Activated B cell treated with CpG ODN at 0.5 μM for 24 hours (primary cell): Measurements from ENCODE around the gene B3GNT2. TPM values are rescaled to one million over a fixed set of nuclear protein-coding genes. Genes with fewer than 3 reads are reported as not detected.
A peak's percentile ranks its signal among the peaks of the same experiment; 100 is the strongest.

ENCODE experiments used
- ATAC-seq: fragments of 200-7000 bp; cut with Tn5 transposase; one replicate; pipeline ENCODE4 v1.10.0; 2021; ENCODE audit warnings: low read depth, mild to moderate bottlenecking, moderate library complexity
- CTCF ChIA-PET: fragments of 350-600 bp; sonication (Branson Sonifier 250); formaldehyde crosslinking; loops from one replicate; lab custom pipeline; 2021; ENCODE audit warnings: antibody characterized with exemption; lab: Charles Lee
- POLR2A ChIA-PET: fragments of 350-600 bp; sonication (Branson Sonifier 250); formaldehyde crosslinking; loops from one replicate; lab custom pipeline; 2021; ENCODE audit warnings: antibody characterized with exemption; lab: Charles Lee
- DNase-seq: peaks from one replicate; pipeline ENCODE4 v3.0.0; 2022
- H3K27ac Mint-ChIP-seq: one replicate; pipeline ENCODE4 v1.8.0; 2020; ENCODE audit warnings: mixed read lengths
- H3K27me3 Mint-ChIP-seq: one replicate; pipeline ENCODE4 v1.8.0; 2021; ENCODE audit warnings: mixed read lengths
- H3K36me3 Mint-ChIP-seq: one replicate; pipeline ENCODE4 v1.8.0; 2021; ENCODE audit warnings: low read depth, mixed read lengths
- H3K4me1 Mint-ChIP-seq: one replicate; pipeline ENCODE4 v1.8.0; 2021; ENCODE audit warnings: mixed read lengths
- H3K4me3 Mint-ChIP-seq: one replicate; pipeline ENCODE4 v1.8.0; 2020; ENCODE audit warnings: mild to moderate bottlenecking, mixed read lengths
- H3K9me3 Mint-ChIP-seq: one replicate; pipeline ENCODE4 v1.8.0; 2020; ENCODE audit warnings: mixed read lengths
- CTCF ChIP-seq: fragments of 200-600 bp; IDR thresholded peaks from one replicate; pipeline ENCODE4 v1.8.0; 2022; ENCODE audit warnings: antibody characterized with exemption, mild to moderate bottlenecking
- intact Hi-C: fragments of 100-400 bp; cut with micrococcal nuclease; formaldehyde crosslinking; loops from one replicate; pipeline ENCODE4 v1.15.1; 2024
- total RNA-seq: library from RNA; stranded (reverse); gene quantifications from 2 replicates; pipeline ENCODE4 v1.2.3, GENCODE V29; 2022

The B3GNT2 gene
- total RNA-seq, 1 donor from 2014 or later = 34.9 TPM

GRCh38 chr2:62209427-62209991 lies 13.6 kb downstream of the B3GNT2 start:
- intact Hi-C loops = no loop called here
- no peak for TF ChIP-seq CTCF
- Mint-ChIP-seq H3K4me3 (no peak overlapping the region), H3K27ac (peak overlapping the region; percentile 12), H3K9me3 (peaks cover 5% of the 10 kb centered on the region), H3K36me3 (peaks cover 41% of the 10 kb centered on the region), H3K27me3 (no peaks in the 10 kb centered on the region), H3K4me1 (peaks cover 74% of the 10 kb centered on the region)
- ChIA-PET POLR2A (no interaction called here), CTCF (interaction anchor here (0.8 to 1.3 kb wide), 2 partner anchors 8 to 177 kb away, joined by 3 to 4 read pairs; no protein-coding TSS in a partner anchor)
- no peak for ATAC-seq
- no peak for DNase-seq

GRCh38 chr2:62215306-62216064 lies 19.6 kb downstream of the B3GNT2 start:
- H3K9me3 Mint-ChIP-seq = peaks cover 10% of the 10 kb centered on the region
- H3K4me1 Mint-ChIP-seq = peaks cover 80% of the 10 kb centered on the region
- no peak overlapping the region for H3K27ac Mint-ChIP-seq
- H3K36me3 Mint-ChIP-seq = peaks cover 52% of the 10 kb centered on the region
- TF ChIP-seq CTCF = no peak
- no peak overlapping the region for H3K4me3 Mint-ChIP-seq
- DNase-seq = no peak
- POLR2A ChIA-PET = no interaction called here
- H3K27me3 Mint-ChIP-seq = no peaks in the 10 kb centered on the region
- CTCF ChIA-PET = no interaction called here
- intact Hi-C loops = no loop called here
- ATAC-seq = no peak

- DNase-seq (no peak), ATAC-seq (no peak)
- no peak overlapping the region for H3K27ac Mint-ChIP-seq
- H3K4me1 Mint-ChIP-seq = peaks cover 83% of the 10 kb centered on the region
- no peaks in the 10 kb centered on the region for H3K27me3 Mint-ChIP-seq
- H3K4me3 Mint-ChIP-seq = no peak overlapping the region
- peaks cover 10% of the 10 kb centered on the region for H3K9me3 Mint-ChIP-seq
- CTCF ChIA-PET = interaction anchor here (0.9 kb wide), 1 partner anchor 195 kb away, joined by 3 read pairs; no protein-coding TSS in a partner anchor
- POLR2A ChIA-PET = no interaction called here
- peaks cover 52% of the 10 kb centered on the region for H3K36me3 Mint-ChIP-seq
- intact Hi-C loops = no loop called here
- no peak for TF ChIP-seq CTCF
Observed at GRCh38 chr2:62216113-62216512, 20.2 kb downstream of the B3GNT2 start.

GRCh38 chr2:62216616-62217015 lies 20.7 kb downstream of the B3GNT2 start:
- Mint-ChIP-seq H3K27me3 (no peaks in the 10 kb centered on the region), H3K27ac (no peak overlapping the region), H3K36me3 (peaks cover 51% of the 10 kb centered on the region), H3K4me3 (no peak overlapping the region), H3K9me3 (peaks cover 6% of the 10 kb centered on the region), H3K4me1 (peaks cover 86% of the 10 kb centered on the region)
- ChIA-PET CTCF (interaction anchor here (0.9 kb wide), 1 partner anchor 195 kb away, joined by 3 read pairs; no protein-coding TSS in a partner anchor), POLR2A (no interaction called here)
- TF ChIP-seq CTCF = no peak
- intact Hi-C loops = no loop called here
- no peak for DNase-seq
- no peak for ATAC-seq

- CTCF ChIA-PET = no interaction called here
- Mint-ChIP-seq H3K4me3 (no peak overlapping the region), H3K4me1 (peaks cover 87% of the 10 kb centered on the region), H3K27ac (no peak overlapping the region), H3K36me3 (peaks cover 50% of the 10 kb centered on the region), H3K27me3 (no peaks in the 10 kb centered on the region), H3K9me3 (peaks cover 5% of the 10 kb centered on the region)
- POLR2A ChIA-PET = no interaction called here
- DNase-seq (no peak), ATAC-seq (no peak)
- intact Hi-C loops = no loop called here
- TF ChIP-seq CTCF = no peak
Observed at GRCh38 chr2:62217421-62217820, 21.5 kb downstream of the B3GNT2 start.
